Measurements from ENCODE around the gene FGB. TPM values are rescaled to one million over a fixed set of nuclear protein-coding genes. Genes with fewer than 3 reads are reported as not detected.

Gene FGB
- total and polyA plus RNA-seq, 2 experiments from 2014 or later: not detected

GRCh38 chr4:154611833-154612232, 49.0 kb downstream of the FGB start:
- no peaks in the 10 kb centered on the region for H4K20me1 ChIP-seq (ENCODE audit: insufficient read depth)
- H2AFZ ChIP-seq: no peak overlapping the region
- TF ChIP-seq EZH2phosphoT487 (IDR thresholded peaks at IDR 0.05; ENCODE audit: insufficient read depth, low read depth) (no peak), EZH2 (IDR thresholded peaks at IDR 0.05; ENCODE audit: insufficient read depth, poor library complexity, severe bottlenecking) (no peak)
- no peaks in the 10 kb centered on the region for H3K9me3 ChIP-seq (ENCODE audit: low read depth)
- no peaks in the 10 kb centered on the region for H3K9me2 ChIP-seq (ENCODE audit: insufficient read depth)
- H3F3A ChIP-seq (ENCODE audit: insufficient read depth): no peaks in the 10 kb centered on the region
- no peak overlapping the region for H3K4me3 ChIP-seq
- DNase-seq: no peak
- WGBS, 2 experiments (ENCODE audit: low coverage in 1 of 2, low lambda C conversion rate in 2 of 2, missing lambda C conversion rate in 2 of 2): 48 to 58% methylated on average over 1 of the region's 1 CpG
- H3K27me3 ChIP-seq (replicated peaks; ENCODE audit: insufficient read depth): peaks cover 27% of the 10 kb centered on the region
- H3K27ac ChIP-seq: no peak overlapping the region
- H3K9ac ChIP-seq: no peak overlapping the region
- in situ Hi-C loops (cut with MboI): no loop called here
- H3K79me2 ChIP-seq (ENCODE audit: insufficient read depth): no peaks in the 10 kb centered on the region
- H3K4me1 ChIP-seq (ENCODE audit: insufficient read depth): no peaks in the 10 kb centered on the region
- H3K4me2 ChIP-seq (ENCODE audit: unreplicated experiment): no peak overlapping the region
- no peaks in the 10 kb centered on the region for H3K36me3 ChIP-seq (ENCODE audit: low read depth)

- 33 to 46% methylated on average over 7 of the region's 7 CpGs for WGBS, 2 experiments (ENCODE audit: low coverage in 1 of 2, low lambda C conversion rate in 2 of 2, missing lambda C conversion rate in 2 of 2)
- Histone ChIP-seq H4K20me1 (ENCODE audit: insufficient read depth) (no peaks in the 10 kb centered on the region), H3K4me1 (ENCODE audit: insufficient read depth) (no peaks in the 10 kb centered on the region), H3F3A (ENCODE audit: insufficient read depth) (no peaks in the 10 kb centered on the region), H3K27ac (no peak within 1 kb of the TSS), H3K9me3 (ENCODE audit: low read depth) (no peaks in the 10 kb centered on the region), H2AFZ (no peak within 1 kb of the TSS), H3K27me3 (replicated peaks; ENCODE audit: insufficient read depth) (peaks cover 27% of the 10 kb centered on the region), H3K9me2 (ENCODE audit: insufficient read depth) (no peaks in the 10 kb centered on the region), H3K36me3 (ENCODE audit: low read depth) (no peaks in the 10 kb centered on the region), H3K79me2 (ENCODE audit: insufficient read depth) (no peaks in the 10 kb centered on the region), H3K4me2 (ENCODE audit: unreplicated experiment) (no peak within 1 kb of the TSS), H3K4me3 (no peak within 1 kb of the TSS), H3K9ac (no peak within 1 kb of the TSS)
- no peak for DNase-seq
- in situ Hi-C loops (cut with MboI): no loop called here
- no peak for TF ChIP-seq EZH2phosphoT487 (IDR thresholded peaks at IDR 0.05; ENCODE audit: insufficient read depth, low read depth)
- no peak for TF ChIP-seq EZH2 (IDR thresholded peaks at IDR 0.05; ENCODE audit: insufficient read depth, poor library complexity, severe bottlenecking)
Measured at GRCh38 chr4:154612472-154613414, 49.9 kb downstream of the FGB start, which contains the start of gene FGG. Gene FGG, minus strand, starts transcription at chr4:154612656. Its CDS starts 47 bp downstream, at chr4:154612609.

- no peak for DNase-seq
- H3K27me3 ChIP-seq (replicated peaks; ENCODE audit: insufficient read depth): peaks cover 20% of the 10 kb centered on the region
- no peak overlapping the region for H2AFZ ChIP-seq
- TF ChIP-seq EZH2 (IDR thresholded peaks at IDR 0.05; ENCODE audit: insufficient read depth, poor library complexity, severe bottlenecking): no peak
- no peak for TF ChIP-seq EZH2phosphoT487 (IDR thresholded peaks at IDR 0.05; ENCODE audit: insufficient read depth, low read depth)
- no peak overlapping the region for H3K9ac ChIP-seq
- no peaks in the 10 kb centered on the region for H3F3A ChIP-seq (ENCODE audit: insufficient read depth)
- H3K9me3 ChIP-seq (ENCODE audit: low read depth): no peaks in the 10 kb centered on the region
- H4K20me1 ChIP-seq (ENCODE audit: insufficient read depth): no peaks in the 10 kb centered on the region
- in situ Hi-C loops (cut with MboI): no loop called here
- no peak overlapping the region for H3K27ac ChIP-seq
- no peaks in the 10 kb centered on the region for H3K4me1 ChIP-seq (ENCODE audit: insufficient read depth)
- H3K36me3 ChIP-seq (ENCODE audit: low read depth): no peaks in the 10 kb centered on the region
- no peak overlapping the region for H3K4me2 ChIP-seq (ENCODE audit: unreplicated experiment)
- H3K9me2 ChIP-seq (ENCODE audit: insufficient read depth): no peaks in the 10 kb centered on the region
- H3K4me3 ChIP-seq: no peak overlapping the region
- no peaks in the 10 kb centered on the region for H3K79me2 ChIP-seq (ENCODE audit: insufficient read depth)
Measured at GRCh38 chr4:154614306-154614705, 51.5 kb downstream of the FGB start.

GRCh38 chr4:154615211-154615610, 52.4 kb downstream of the FGB start:
- no peaks in the 10 kb centered on the region for H3K79me2 ChIP-seq (ENCODE audit: insufficient read depth)
- H3K9me2 ChIP-seq (ENCODE audit: insufficient read depth): no peaks in the 10 kb centered on the region
- no peak overlapping the region for H2AFZ ChIP-seq
- H4K20me1 ChIP-seq (ENCODE audit: insufficient read depth): no peaks in the 10 kb centered on the region
- 0 out of 2 replicates have a peak, but pooled peaks cover 17% of the 10 kb centered on the region for H3K27me3 ChIP-seq (replicated peaks; ENCODE audit: insufficient read depth)
- in situ Hi-C loops (cut with MboI): no loop called here
- H3K4me2 ChIP-seq (ENCODE audit: unreplicated experiment): no peak overlapping the region
- no peaks in the 10 kb centered on the region for H3K9me3 ChIP-seq (ENCODE audit: low read depth)
- TF ChIP-seq EZH2 (IDR thresholded peaks at IDR 0.05; ENCODE audit: insufficient read depth, poor library complexity, severe bottlenecking): no peak
- TF ChIP-seq EZH2phosphoT487 (IDR thresholded peaks at IDR 0.05; ENCODE audit: insufficient read depth, low read depth): no peak
- DNase-seq: no peak
- no peak overlapping the region for H3K4me3 ChIP-seq
- H3K9ac ChIP-seq: no peak overlapping the region
- H3K36me3 ChIP-seq (ENCODE audit: low read depth): no peaks in the 10 kb centered on the region
- no peaks in the 10 kb centered on the region for H3F3A ChIP-seq (ENCODE audit: insufficient read depth)
- WGBS, 2 experiments (ENCODE audit: low coverage in 1 of 2, low lambda C conversion rate in 2 of 2, missing lambda C conversion rate in 2 of 2): 16 to 34% methylated on average over 1 of the region's 1 CpG
- H3K27ac ChIP-seq: no peak overlapping the region
- H3K4me1 ChIP-seq (ENCODE audit: insufficient read depth): no peaks in the 10 kb centered on the region
